HepG2 (cell line): ENCODE data around the gene ECD. TPM values are rescaled to one million over a fixed set of nuclear protein-coding genes. Genes with fewer than 3 reads are reported as not detected.

Experiments used
- ATF7-NPFF ChIP-seq: sonication (generic); formaldehyde crosslinking; IDR thresholded peaks from 2 replicates; pipeline ENCODE4 v1.8.1; 2023; ENCODE audit warnings: mild to moderate bottlenecking, low read depth, missing genetic modification reagents, moderate library complexity
- HINFP ChIP-seq: sonication (generic); formaldehyde crosslinking; IDR thresholded peaks from 2 replicates; pipeline ENCODE4 v1.4.0; 2020; ENCODE audit warnings: low read depth, mild to moderate bottlenecking, missing genetic modification reagents
- HMGA1 ChIP-seq: sonication (generic); formaldehyde crosslinking; conservative IDR thresholded peaks from 2 replicates; pipeline ENCODE4 v1.4.0; 2020; ENCODE audit warnings: missing genetic modification reagents
- MEF2D ChIP-seq: sonication (generic); formaldehyde crosslinking; IDR thresholded peaks from 2 replicates; pipeline ENCODE4 v1.5.1; 2020; ENCODE audit warnings: mild to moderate bottlenecking, missing genetic modification reagents
- MXD1 ChIP-seq: sonication (generic); formaldehyde crosslinking; IDR thresholded peaks from 2 replicates; pipeline ENCODE4 v1.4.0; 2020; ENCODE audit warnings: mild to moderate bottlenecking, missing genetic modification reagents
- NR0B2 ChIP-seq: sonication (generic); formaldehyde crosslinking; IDR thresholded peaks from 2 replicates; pipeline ENCODE4 v1.4.0; 2020; ENCODE audit warnings: mild to moderate bottlenecking, missing genetic modification reagents
- TEAD3 ChIP-seq: optimal IDR thresholded peaks from 2 replicates; pipeline ENCODE3; 2016; ENCODE audit warnings: borderline replicate concordance
- ZBTB49 ChIP-seq: sonication (generic); formaldehyde crosslinking; IDR thresholded peaks from 2 replicates; pipeline ENCODE4 v1.4.0; 2020; ENCODE audit warnings: missing genetic modification reagents, borderline replicate concordance
- ZNF121 ChIP-seq: sonication (generic); formaldehyde crosslinking; IDR thresholded peaks from 2 replicates; pipeline ENCODE4 v1.5.0; 2020; ENCODE audit warnings: mild to moderate bottlenecking, missing genetic modification reagents
- ZNF292 ChIP-seq: sonication (generic); formaldehyde crosslinking; IDR thresholded peaks from 2 replicates; pipeline ENCODE4 v1.8.1; 2022; ENCODE audit warnings: mild to moderate bottlenecking, low read depth, missing genetic modification reagents, borderline replicate concordance
- ZNF382 ChIP-seq: sonication (generic); formaldehyde crosslinking; IDR thresholded peaks from 2 replicates; pipeline ENCODE4 v1.5.0; 2020; ENCODE audit warnings: missing genetic modification reagents, mild to moderate bottlenecking, borderline replicate concordance
- ZNF503 ChIP-seq: sonication (generic); formaldehyde crosslinking; IDR thresholded peaks from 2 replicates; pipeline ENCODE4 v1.4.0; 2020; ENCODE audit warnings: missing genetic modification reagents
- ZNF558 ChIP-seq: sonication (generic); formaldehyde crosslinking; IDR thresholded peaks from 2 replicates; pipeline ENCODE4 v1.9.0; 2022; ENCODE audit warnings: mild to moderate bottlenecking, missing genetic modification reagents, borderline replicate concordance
- ZNF589 ChIP-seq: sonication (generic); formaldehyde crosslinking; conservative IDR thresholded peaks from 2 replicates; pipeline ENCODE4 v1.8.0; 2022; ENCODE audit warnings: mild to moderate bottlenecking, moderate library complexity, missing genetic modification reagents
- ZNF7 ChIP-seq: IDR thresholded peaks from 2 replicates; pipeline ENCODE4 v1.6.1; 2016; ENCODE audit warnings: missing biosample characterization, missing genetic modification reagents
- ZNF703 ChIP-seq: sonication (generic); formaldehyde crosslinking; IDR thresholded peaks from 2 replicates; pipeline ENCODE4 v1.5.1; 2020; ENCODE audit warnings: missing genetic modification reagents, mild to moderate bottlenecking, moderate library complexity, borderline replicate concordance
- ZNF839 ChIP-seq: sonication (generic); formaldehyde crosslinking; IDR thresholded peaks from 2 replicates; pipeline ENCODE4 v1.4.0; 2020; ENCODE audit warnings: missing genetic modification reagents, mild to moderate bottlenecking, borderline replicate concordance
- ZNF879 ChIP-seq: sonication (generic); formaldehyde crosslinking; IDR thresholded peaks from 2 replicates; pipeline ENCODE4 v1.8.1; 2023; ENCODE audit warnings: missing genetic modification reagents
- polyA plus RNA-seq, 8 experiments: library from polyadenylated mRNA; depleted of rRNA in 3 of 8; stranded (reverse) in 7 of 8; unstranded in 1 of 8; fragments of >200 nt; fragmentation: Illumina TruSeq in 4 of 8; extraction: Trizol in 4 of 8; gene quantifications; 2 replicates each; pipeline versions ENCODE4 v1.2.1 to v1.2.3, GENCODE V29; 2011 to 2016; ENCODE audit warnings: low read depth in 4 of 8, missing spikeins in 1 of 8, mixed read lengths in 1 of 8; ENCODE audit not compliant: insufficient read depth in 1 of 8
- total RNA-seq, 5 experiments: library from RNA; depleted of rRNA; stranded (reverse); fragments of >200 nt; fragmentation: Illumina TruSeq; extraction: Trizol; gene quantifications; 2 replicates each; pipeline ENCODE4 v1.2.3, GENCODE V29; 2016; ENCODE audit warnings: low read depth in 1 of 5

The ECD gene
- total and polyA plus RNA-seq, 2 of the 13 experiments (the other 11 are each of a cell fraction or from before 2014, with no cell fraction given), result 21.5 to 27.6 TPM

GRCh38 chr10:73096449-73097304, 71.1 kb downstream of the ECD start, which contains the start of gene P4HA1 (continued):
- no peak for TF ChIP-seq ZBTB49 (CRISPR knock-in tag)
- TF ChIP-seq ZNF7, result no peak
- TF ChIP-seq TEAD3 (CRISPR knock-in tag), result peak; percentile 58
- no peak for TF ChIP-seq ZNF382 (CRISPR knock-in tag)
- no peak; the same call in 1 of the 2 replicates for TF ChIP-seq ZNF292 (CRISPR knock-in tag)
- peak; percentile 89 for TF ChIP-seq MEF2D (CRISPR knock-in tag)
- TF ChIP-seq ZNF839, result 0 out of 2 replicates have a peak, but pooled peaks have one; percentile 64
- TF ChIP-seq ZNF879 (CRISPR knock-in tag), result no peak
- no peak for TF ChIP-seq HMGA1 (CRISPR knock-in tag)
- TF ChIP-seq ZNF589 (CRISPR knock-in tag), result no peak; the same call in 1 of the 2 replicates
- TF ChIP-seq MXD1, result peak; percentile 82
- peak; percentile 90 for TF ChIP-seq ZNF558 (CRISPR knock-in tag)
- TF ChIP-seq ZNF503 (CRISPR knock-in tag), result peak; percentile 62
- TF ChIP-seq ATF7-NPFF, result peak; percentile 91
- TF ChIP-seq HINFP (CRISPR knock-in tag), result peak; percentile 82
- peak; percentile 74; the same call in 1 of the 2 replicates for TF ChIP-seq NR0B2
- no peak for TF ChIP-seq ZNF703
- peak; percentile 64; the same call in 1 of the 2 replicates for TF ChIP-seq ZNF121 (CRISPR knock-in tag)
